Measurements from ENCODE around the gene TBC1D1. TPM values are rescaled to one million over a fixed set of nuclear protein-coding genes. Genes with fewer than 3 reads are reported as not detected.

TBC1D1 gene
- total RNA-seq, 1 donor from 2014 or later: 54.5 TPM

- H3K4me3 ChIP-seq (ENCODE audit: insufficient read depth, low read depth, low read length): no peak overlapping the region
- Mint-ChIP-seq H3K4me3 (ENCODE audit: unreplicated experiment) (no peak overlapping the region), H3K9me3 (ENCODE audit: unreplicated experiment) (no peaks in the 10 kb centered on the region), H3K36me3 (ENCODE audit: low read depth, unreplicated experiment) (no peaks in the 10 kb centered on the region), H3K27ac (ENCODE audit: unreplicated experiment) (no peak overlapping the region), H3K4me1 (ENCODE audit: low read depth, unreplicated experiment) (peaks cover 1% of the 10 kb centered on the region), H3K27me3 (ENCODE audit: low read depth, unreplicated experiment) (peaks cover 10% of the 10 kb centered on the region)
- H2AFZ ChIP-seq (ENCODE audit: low read depth, low read length): no peak overlapping the region
- no peak for DNase-seq (ENCODE audit: low read depth)
- no peak for TF ChIP-seq CTCF (IDR thresholded peaks at IDR 0.05; ENCODE audit: insufficient read depth, low read depth, low read length)
- no peak for TF ChIP-seq EZH2 (IDR thresholded peaks at IDR 0.05; ENCODE audit: insufficient read depth, low read length)
- no peak overlapping the region for H3K27ac ChIP-seq (ENCODE audit: low read depth, low read length)
- no peaks in the 10 kb centered on the region for H3K36me3 ChIP-seq (ENCODE audit: insufficient read depth, low read length)
- no peak overlapping the region for H3K9ac ChIP-seq (ENCODE audit: low read length)
- no peaks in the 10 kb centered on the region for H3K27me3 ChIP-seq (ENCODE audit: insufficient read depth, low read length)
- no peak overlapping the region for H3K4me2 ChIP-seq (ENCODE audit: low read length)
- FAIRE-seq: no peak
- no peaks in the 10 kb centered on the region for H3K4me1 ChIP-seq (ENCODE audit: insufficient read depth, low read length)
- H3K79me2 ChIP-seq (ENCODE audit: insufficient read depth, low read length): no peaks in the 10 kb centered on the region
- H3K9me3 ChIP-seq (ENCODE audit: insufficient read depth, low read depth, low read length): no peaks in the 10 kb centered on the region
- H4K20me1 ChIP-seq (ENCODE audit: insufficient read depth, low read length): no peaks in the 10 kb centered on the region
Observed at GRCh38 chr4:37881811-37882210, 9.1 kb upstream of the TBC1D1 start.

GRCh38 chr4:37882665-37883296, 8.1 kb upstream of the TBC1D1 start:
- FAIRE-seq: no peak
- Mint-ChIP-seq H3K36me3 (ENCODE audit: low read depth, unreplicated experiment) (no peaks in the 10 kb centered on the region), H3K27ac (ENCODE audit: unreplicated experiment) (no peak overlapping the region), H3K4me1 (ENCODE audit: low read depth, unreplicated experiment) (peaks cover 1% of the 10 kb centered on the region), H3K4me3 (ENCODE audit: unreplicated experiment) (no peak overlapping the region), H3K27me3 (ENCODE audit: low read depth, unreplicated experiment) (peaks cover 17% of the 10 kb centered on the region), H3K9me3 (ENCODE audit: unreplicated experiment) (no peaks in the 10 kb centered on the region)
- TF ChIP-seq CTCF (IDR thresholded peaks at IDR 0.05; ENCODE audit: insufficient read depth, low read depth, low read length) (no peak), EZH2 (IDR thresholded peaks at IDR 0.05; ENCODE audit: insufficient read depth, low read length) (no peak)
- H3K9ac ChIP-seq (ENCODE audit: low read length): no peak overlapping the region
- H3K36me3 ChIP-seq (ENCODE audit: insufficient read depth, low read length): no peaks in the 10 kb centered on the region
- H2AFZ ChIP-seq (ENCODE audit: low read depth, low read length): no peak overlapping the region
- no peaks in the 10 kb centered on the region for H3K79me2 ChIP-seq (ENCODE audit: insufficient read depth, low read length)
- no peak overlapping the region for H3K27ac ChIP-seq (ENCODE audit: low read depth, low read length)
- no peak overlapping the region for H3K4me3 ChIP-seq (ENCODE audit: insufficient read depth, low read depth, low read length)
- no peak for DNase-seq (ENCODE audit: low read depth)
- H3K4me2 ChIP-seq (ENCODE audit: low read length): no peak overlapping the region
- no peaks in the 10 kb centered on the region for H3K9me3 ChIP-seq (ENCODE audit: insufficient read depth, low read depth, low read length)
- no peaks in the 10 kb centered on the region for H4K20me1 ChIP-seq (ENCODE audit: insufficient read depth, low read length)
- no peaks in the 10 kb centered on the region for H3K4me1 ChIP-seq (ENCODE audit: insufficient read depth, low read length)
- no peaks in the 10 kb centered on the region for H3K27me3 ChIP-seq (ENCODE audit: insufficient read depth, low read length)

- no peaks in the 10 kb centered on the region for H3K36me3 ChIP-seq (ENCODE audit: insufficient read depth, low read length)
- no peaks in the 10 kb centered on the region for H3K9me3 ChIP-seq (ENCODE audit: insufficient read depth, low read depth, low read length)
- H3K4me1 ChIP-seq (ENCODE audit: insufficient read depth, low read length): peaks cover 2% of the 10 kb centered on the region
- Mint-ChIP-seq H3K4me1 (ENCODE audit: low read depth, unreplicated experiment) (peaks cover 1% of the 10 kb centered on the region), H3K27me3 (ENCODE audit: low read depth, unreplicated experiment) (peaks cover 39% of the 10 kb centered on the region), H3K4me3 (ENCODE audit: unreplicated experiment) (peak overlapping the region; percentile 54), H3K36me3 (ENCODE audit: low read depth, unreplicated experiment) (no peaks in the 10 kb centered on the region), H3K9me3 (ENCODE audit: unreplicated experiment) (no peaks in the 10 kb centered on the region), H3K27ac (ENCODE audit: unreplicated experiment) (no peak overlapping the region)
- no peak for FAIRE-seq
- TF ChIP-seq CTCF (IDR thresholded peaks at IDR 0.05; ENCODE audit: insufficient read depth, low read depth, low read length) (no peak), EZH2 (IDR thresholded peaks at IDR 0.05; ENCODE audit: insufficient read depth, low read length) (no peak)
- no peaks in the 10 kb centered on the region for H4K20me1 ChIP-seq (ENCODE audit: insufficient read depth, low read length)
- peaks cover 12% of the 10 kb centered on the region for H3K27me3 ChIP-seq (ENCODE audit: insufficient read depth, low read length)
- no peak for DNase-seq (ENCODE audit: low read depth)
- no peak overlapping the region for H3K9ac ChIP-seq (ENCODE audit: low read length)
- no peak overlapping the region for H3K27ac ChIP-seq (ENCODE audit: low read depth, low read length)
- no peaks in the 10 kb centered on the region for H3K79me2 ChIP-seq (ENCODE audit: insufficient read depth, low read length)
- no peak overlapping the region for H3K4me2 ChIP-seq (ENCODE audit: low read length)
- no peak overlapping the region for H3K4me3 ChIP-seq (ENCODE audit: insufficient read depth, low read depth, low read length)
- H2AFZ ChIP-seq (ENCODE audit: low read depth, low read length): no peak overlapping the region
Observed at GRCh38 chr4:37884855-37885487, 5.9 kb upstream of the TBC1D1 start.

Measured in astrocyte (in vitro differentiated cells and primary cell).